GM03348 (cell line): ENCODE results near the gene TANGO6.

ENCODE experiments used
- DNase-seq: peaks from one replicate; pipeline ENCODE4 v3.0.0; 2012; ENCODE audit warnings: low spot score

The TANGO6 gene

GRCh38 chr16:68909099-68909733, 65.9 kb downstream of the TANGO6 start:
- no peak for DNase-seq

GRCh38 chr16:68910051-68910450, 66.7 kb downstream of the TANGO6 start:
- no peak for DNase-seq

GRCh38 chr16:68915589-68915988, 72.3 kb downstream of the TANGO6 start:
- DNase-seq = no peak

- DNase-seq = no peak
These were observed 74.2 kb downstream of the TANGO6 start for GRCh38 chr16:68917541-68917940.

GRCh38 chr16:68920349-68920748, 77.0 kb downstream of the TANGO6 start:
- no peak for DNase-seq

GRCh38 chr16:68921637-68922036, 78.3 kb downstream of the TANGO6 start:
- no peak for DNase-seq

- no peak for DNase-seq
These were observed 79.8 kb downstream of the TANGO6 start for GRCh38 chr16:68923116-68923515.

- DNase-seq = no peak
These were observed 83.7 kb downstream of the TANGO6 start for GRCh38 chr16:68927018-68927417.

GRCh38 chr16:68931196-68931595, 87.9 kb downstream of the TANGO6 start:
- no peak for DNase-seq

- DNase-seq = no peak
These were observed 91.1 kb downstream of the TANGO6 start for GRCh38 chr16:68934402-68934801.

- DNase-seq = no peak
These were observed 91.7 kb downstream of the TANGO6 start for GRCh38 chr16:68935008-68935407.

GRCh38 chr16:68936736-68937631, 93.7 kb downstream of the TANGO6 start:
- peak; percentile 44 for DNase-seq

- no peak for DNase-seq
These were observed 96.5 kb downstream of the TANGO6 start for GRCh38 chr16:68939692-68940320.

GRCh38 chr16:68940816-68941215, 97.5 kb downstream of the TANGO6 start:
- no peak for DNase-seq

GRCh38 chr16:68943961-68944360, 100.6 kb downstream of the TANGO6 start:
- DNase-seq = no peak

- no peak for DNase-seq
These were observed 105.0 kb downstream of the TANGO6 start for GRCh38 chr16:68948230-68948910.

- DNase-seq = peak; percentile 59
These were observed 108.9 kb downstream of the TANGO6 start for GRCh38 chr16:68951991-68952877.

GRCh38 chr16:68954911-68955635, 111.7 kb downstream of the TANGO6 start:
- no peak for DNase-seq

GRCh38 chr16:68960910-68961309, 117.6 kb downstream of the TANGO6 start:
- no peak for DNase-seq

- DNase-seq = no peak
These were observed 118.6 kb downstream of the TANGO6 start for GRCh38 chr16:68961778-68962402.
